ENCODE data around the gene ZSWIM6.

- TF ChIP-seq CTCF (IDR thresholded peaks at IDR 0.05 in 4 of 5, conservative IDR thresholded peaks at IDR 0.05 in 1 of 5) = no peak
- TF ChIP-seq POLR2A (IDR thresholded peaks at IDR 0.05) = no peak
Observed at GRCh38 chr5:61286446-61287132, 45.5 kb upstream of the ZSWIM6 start.
